Measurements from ENCODE around the gene TCP11.

The TCP11 gene

DNA sequence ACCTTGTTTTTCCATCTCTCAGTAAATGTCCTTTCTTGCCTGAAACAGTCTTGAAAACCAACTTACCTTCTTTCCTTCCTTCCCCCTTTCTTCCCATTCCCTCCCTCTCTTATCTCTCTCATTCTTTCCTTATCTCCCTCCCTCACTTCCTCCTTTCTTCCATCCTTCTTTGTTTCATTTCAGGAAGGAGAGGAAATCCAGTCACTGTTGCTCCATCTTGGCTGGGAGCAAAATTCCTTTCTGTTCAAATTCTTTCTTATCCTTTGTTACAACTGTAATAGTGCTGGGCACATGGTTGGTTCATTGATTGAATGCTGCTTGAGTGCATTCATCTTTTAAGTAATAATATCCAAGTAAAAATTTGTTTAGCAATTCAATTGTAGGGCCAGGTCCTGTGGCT lies 17.4 kb upstream of the TCP11 start:
- Histone ChIP-seq H3K9me3 (ENCODE audit: insufficient read depth, low read depth, low read length) (no peaks in the 10 kb centered on the region), H3K4me3 (ENCODE audit: low read length) (no peak overlapping the region), H3K4me1 (ENCODE audit: insufficient read depth, low read length) (no peaks in the 10 kb centered on the region), H3K27ac (ENCODE audit: low read length) (no peak overlapping the region), H3K36me3 (ENCODE audit: insufficient read depth, low read depth, low read length) (no peaks in the 10 kb centered on the region), H3K27me3 (ENCODE audit: insufficient read depth, low read length) (no peaks in the 10 kb centered on the region; the same call in 1 of the 2 replicates), H3K9ac (ENCODE audit: low read depth, low read length) (no peak overlapping the region)

DNA sequence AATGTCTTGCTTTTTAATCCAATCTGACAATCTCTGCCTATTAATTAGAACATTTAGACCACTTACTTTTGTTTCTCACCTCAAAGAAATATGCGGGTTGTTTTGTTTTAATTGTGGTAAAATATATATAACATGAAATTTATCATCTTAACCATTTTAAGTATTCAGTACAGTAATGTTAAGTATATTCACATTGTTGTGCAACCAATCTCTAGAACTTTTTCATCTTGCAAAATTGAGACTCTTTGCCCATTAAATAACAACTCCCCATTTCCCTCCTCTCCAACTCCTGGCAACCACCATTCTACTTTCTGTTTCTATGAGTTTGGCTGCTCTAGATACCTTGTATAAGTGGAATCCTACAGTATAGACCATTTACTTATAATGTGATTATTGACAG lies 13.8 kb upstream of the TCP11 start:
- H3K27ac ChIP-seq (ENCODE audit: low read length), result no peak overlapping the region
- no peak overlapping the region for H3K4me3 ChIP-seq (ENCODE audit: low read length)
- no peaks in the 10 kb centered on the region; the same call in 1 of the 2 replicates for H3K27me3 ChIP-seq (ENCODE audit: insufficient read depth, low read length)
- no peaks in the 10 kb centered on the region for H3K36me3 ChIP-seq (ENCODE audit: insufficient read depth, low read depth, low read length)
- no peak overlapping the region for H3K9ac ChIP-seq (ENCODE audit: low read depth, low read length)
- H3K9me3 ChIP-seq (ENCODE audit: insufficient read depth, low read depth, low read length), result no peaks in the 10 kb centered on the region
- no peaks in the 10 kb centered on the region for H3K4me1 ChIP-seq (ENCODE audit: insufficient read depth, low read length)

DNA sequence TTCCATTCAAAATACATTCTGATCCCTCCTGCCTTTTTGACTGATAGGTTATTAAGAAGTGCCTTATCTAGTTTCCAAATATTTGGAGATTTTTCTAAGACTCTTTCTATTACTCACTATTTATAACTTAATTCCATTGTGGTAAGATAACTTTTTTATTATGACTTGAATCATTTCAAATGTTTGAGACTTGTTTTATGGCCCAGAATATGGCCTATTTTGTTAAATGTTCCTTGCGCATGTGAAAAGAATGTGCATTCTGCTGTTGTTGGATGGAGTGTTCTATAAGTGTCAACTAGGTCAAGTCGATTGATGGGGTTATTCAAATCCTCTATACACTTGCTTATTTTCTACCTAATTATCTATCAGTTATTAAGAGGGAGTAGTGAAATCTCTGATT lies 13.1 kb upstream of the TCP11 start:
- Histone ChIP-seq H3K36me3 (ENCODE audit: insufficient read depth, low read depth, low read length) (no peaks in the 10 kb centered on the region), H3K9ac (ENCODE audit: low read depth, low read length) (no peak overlapping the region), H3K4me1 (ENCODE audit: insufficient read depth, low read length) (no peaks in the 10 kb centered on the region; the same call in 1 of the 2 replicates), H3K27me3 (ENCODE audit: insufficient read depth, low read length) (peaks cover 3% of the 10 kb centered on the region; the same call in 1 of the 2 replicates), H3K27ac (ENCODE audit: low read length) (no peak overlapping the region), H3K4me3 (ENCODE audit: low read length) (no peak overlapping the region), H3K9me3 (ENCODE audit: insufficient read depth, low read depth, low read length) (no peaks in the 10 kb centered on the region)

DNA sequence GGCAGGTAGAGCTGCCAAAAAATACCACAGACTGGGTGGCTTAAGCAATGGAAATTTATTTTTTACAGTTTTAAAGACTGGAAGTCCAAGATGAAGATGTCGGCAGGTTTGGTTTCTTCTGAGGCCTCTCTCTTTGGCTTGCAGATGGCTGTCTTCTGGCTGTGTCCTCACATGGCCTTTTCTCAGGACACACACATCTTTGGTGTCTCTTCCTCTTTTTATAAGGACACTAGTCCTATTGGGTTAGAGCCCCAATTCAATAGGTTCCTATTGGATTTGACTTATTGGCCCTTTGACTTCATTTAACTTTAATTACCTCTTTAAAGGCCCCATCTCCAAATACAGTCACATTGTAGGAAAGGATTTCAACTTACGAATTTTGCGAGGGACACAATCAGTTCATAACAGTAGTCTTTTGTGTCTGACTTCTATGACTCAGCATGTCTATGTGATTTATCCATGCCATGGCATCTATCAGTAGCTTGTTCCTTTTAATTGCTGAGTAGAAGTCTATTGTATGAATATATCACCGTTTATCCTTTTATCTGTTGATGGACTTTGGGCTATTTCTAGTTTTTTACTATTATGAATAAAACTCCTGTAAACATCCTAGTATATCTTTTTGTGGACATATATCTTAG lies 11.0 kb upstream of the TCP11 start:
- Histone ChIP-seq H3K4me3 (ENCODE audit: low read length) (no peak overlapping the region), H3K4me1 (ENCODE audit: insufficient read depth, low read length) (peaks cover 16% of the 10 kb centered on the region), H3K27ac (ENCODE audit: low read length) (no peak overlapping the region), H3K9me3 (ENCODE audit: insufficient read depth, low read depth, low read length) (no peaks in the 10 kb centered on the region), H3K27me3 (ENCODE audit: insufficient read depth, low read length) (peaks cover 16% of the 10 kb centered on the region), H3K36me3 (ENCODE audit: insufficient read depth, low read depth, low read length) (no peaks in the 10 kb centered on the region), H3K9ac (ENCODE audit: low read depth, low read length) (no peak overlapping the region)

DNA sequence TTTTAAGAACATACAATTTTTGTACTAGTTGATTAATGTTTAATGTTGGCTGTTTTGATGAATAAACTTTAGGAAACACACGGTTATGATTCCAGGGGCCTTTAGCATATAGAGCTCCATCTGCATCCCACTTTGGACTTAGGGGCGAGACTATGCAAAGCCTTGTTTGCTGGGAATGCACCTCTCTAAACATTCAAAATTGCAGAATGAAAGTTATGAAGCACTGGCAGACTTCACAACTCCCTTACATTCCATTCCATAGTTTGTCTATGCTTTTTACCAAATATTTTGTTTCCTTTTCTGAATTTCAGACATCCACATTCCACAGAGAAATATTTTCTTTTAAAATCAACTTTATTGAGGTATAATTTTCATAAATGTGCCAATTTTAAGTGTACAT lies 10.3 kb upstream of the TCP11 start:
- H3K27ac ChIP-seq (ENCODE audit: low read length), result no peak overlapping the region
- H3K36me3 ChIP-seq (ENCODE audit: insufficient read depth, low read depth, low read length), result no peaks in the 10 kb centered on the region
- peaks cover 23% of the 10 kb centered on the region for H3K27me3 ChIP-seq (ENCODE audit: insufficient read depth, low read length)
- H3K4me3 ChIP-seq (ENCODE audit: low read length), result no peak overlapping the region
- H3K9me3 ChIP-seq (ENCODE audit: insufficient read depth, low read depth, low read length), result no peaks in the 10 kb centered on the region
- H3K4me1 ChIP-seq (ENCODE audit: insufficient read depth, low read length), result peaks cover 20% of the 10 kb centered on the region
- no peak overlapping the region for H3K9ac ChIP-seq (ENCODE audit: low read depth, low read length)

DNA sequence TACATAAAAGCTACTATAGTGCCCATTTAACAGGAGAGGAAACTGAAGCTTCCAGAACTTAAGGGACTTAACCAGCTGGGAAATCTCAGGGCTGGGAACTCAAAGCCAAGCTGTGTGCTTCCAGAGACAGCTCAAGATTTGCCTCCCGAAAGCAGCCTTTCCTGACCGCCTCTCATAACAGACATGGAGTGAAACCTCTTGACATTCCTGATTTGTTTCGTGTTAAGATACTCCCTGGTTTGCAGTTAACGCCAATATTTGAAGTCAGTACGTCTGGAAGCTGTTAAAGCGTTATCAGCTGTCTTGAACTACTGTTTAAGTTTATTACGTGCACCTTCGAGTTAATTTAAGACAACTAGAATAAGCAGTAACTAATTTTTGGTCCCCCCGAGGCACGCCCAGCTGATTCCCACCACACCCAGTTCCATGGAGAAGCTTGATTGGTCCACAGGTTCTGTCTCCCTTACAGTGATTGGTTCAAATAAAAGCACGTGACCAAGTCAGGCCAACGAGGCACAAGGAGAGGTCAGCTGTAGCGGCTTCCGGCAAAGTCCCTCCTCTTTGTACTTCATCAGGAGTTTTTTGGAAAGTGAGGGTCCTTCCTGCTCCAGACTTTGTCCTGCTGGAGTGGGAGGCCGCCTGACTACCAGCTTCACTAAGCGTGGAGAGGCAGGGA lies 8.9 kb upstream of the TCP11 start:
- Histone ChIP-seq H3K9ac (ENCODE audit: low read depth, low read length) (no peak overlapping the region), H3K4me1 (ENCODE audit: insufficient read depth, low read length) (peaks cover 20% of the 10 kb centered on the region), H3K27me3 (ENCODE audit: insufficient read depth, low read length) (peaks cover 24% of the 10 kb centered on the region), H3K27ac (ENCODE audit: low read length) (no peak overlapping the region), H3K36me3 (ENCODE audit: insufficient read depth, low read depth, low read length) (no peaks in the 10 kb centered on the region), H3K4me3 (ENCODE audit: low read length) (no peak overlapping the region), H3K9me3 (ENCODE audit: insufficient read depth, low read depth, low read length) (no peaks in the 10 kb centered on the region)

DNA sequence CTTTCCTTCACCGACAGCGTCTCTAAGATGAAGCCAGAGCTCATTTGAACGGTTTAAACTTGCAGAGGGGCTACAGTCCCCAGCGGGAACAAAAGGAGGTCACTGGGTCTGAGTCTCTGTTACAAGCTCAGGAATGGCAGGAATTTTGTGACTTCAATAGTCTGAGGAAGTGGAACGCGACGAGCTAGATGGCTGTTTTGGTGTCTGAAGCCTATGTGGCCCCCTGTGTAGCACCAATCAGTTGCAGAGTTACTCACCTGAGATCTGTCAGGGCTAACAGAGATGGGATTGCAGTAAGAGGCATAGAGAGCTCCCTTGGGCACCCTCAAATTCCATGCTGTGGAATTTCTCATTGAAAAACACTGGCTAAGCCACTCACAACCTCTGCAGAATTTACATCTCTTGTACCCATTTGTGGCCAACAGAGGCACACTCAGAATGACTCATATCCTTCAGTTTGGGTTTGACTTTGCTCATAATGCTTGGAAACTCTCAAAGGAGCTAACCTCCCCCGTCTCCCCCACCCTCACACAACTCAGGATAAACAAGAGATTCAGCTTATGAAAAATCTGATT lies 7.1 kb upstream of the TCP11 start:
- H3K4me1 ChIP-seq (ENCODE audit: insufficient read depth, low read length), result peaks cover 20% of the 10 kb centered on the region
- H3K9me3 ChIP-seq (ENCODE audit: insufficient read depth, low read depth, low read length), result no peaks in the 10 kb centered on the region
- H3K27me3 ChIP-seq (ENCODE audit: insufficient read depth, low read length), result peaks cover 24% of the 10 kb centered on the region
- H3K36me3 ChIP-seq (ENCODE audit: insufficient read depth, low read depth, low read length), result no peaks in the 10 kb centered on the region
- no peak overlapping the region for H3K27ac ChIP-seq (ENCODE audit: low read length)
- no peak overlapping the region for H3K9ac ChIP-seq (ENCODE audit: low read depth, low read length)
- peak overlapping the region; percentile 36; the same call in 1 of the 2 replicates for H3K4me3 ChIP-seq (ENCODE audit: low read length)

DNA sequence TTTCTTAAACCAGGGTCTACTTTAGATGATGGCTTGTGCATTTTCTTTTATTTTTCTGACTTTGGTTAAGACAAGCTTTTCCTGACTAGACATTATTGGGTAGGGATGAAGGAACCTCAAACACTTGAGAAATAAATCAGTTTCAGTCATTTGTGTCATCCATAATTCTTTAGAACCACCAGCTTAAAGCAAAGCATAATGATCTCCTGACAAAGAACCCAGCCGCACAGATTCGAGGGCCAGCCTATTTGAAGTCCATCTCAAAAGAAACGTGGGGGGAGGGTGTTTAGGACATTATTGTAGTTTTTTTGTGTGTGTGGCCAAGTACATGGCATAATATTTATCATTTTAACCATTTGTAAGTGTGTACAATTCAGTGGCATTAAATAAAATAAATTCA lies 6.3 kb upstream of the TCP11 start:
- no peaks in the 10 kb centered on the region for H3K36me3 ChIP-seq (ENCODE audit: insufficient read depth, low read depth, low read length)
- H3K4me1 ChIP-seq (ENCODE audit: insufficient read depth, low read length), result peaks cover 24% of the 10 kb centered on the region
- peaks cover 24% of the 10 kb centered on the region for H3K27me3 ChIP-seq (ENCODE audit: insufficient read depth, low read length)
- H3K9me3 ChIP-seq (ENCODE audit: insufficient read depth, low read depth, low read length), result no peaks in the 10 kb centered on the region
- no peak overlapping the region for H3K27ac ChIP-seq (ENCODE audit: low read length)
- peak overlapping the region; percentile 12; the same call in 1 of the 2 replicates for H3K9ac ChIP-seq (ENCODE audit: low read depth, low read length)
- peak overlapping the region; percentile 36; the same call in 1 of the 2 replicates for H3K4me3 ChIP-seq (ENCODE audit: low read length)

DNA sequence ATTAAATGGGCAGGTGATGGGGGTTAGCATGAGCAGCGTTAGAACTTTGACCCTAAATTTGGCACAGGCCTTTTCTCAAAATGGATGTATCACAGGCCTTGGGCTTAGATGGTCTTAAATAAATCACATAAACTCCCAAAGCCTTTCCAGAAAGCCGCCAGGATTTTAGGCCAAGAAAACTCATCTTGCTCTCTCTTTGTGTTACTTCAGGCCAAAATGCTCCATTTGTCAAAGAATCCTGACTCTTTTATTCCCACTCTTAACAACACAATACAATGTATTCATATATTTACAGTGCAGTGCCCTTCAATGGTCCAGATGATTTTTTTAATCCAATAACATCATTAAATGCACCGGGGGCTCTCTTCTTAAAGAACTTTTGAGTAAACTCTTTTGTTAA lies 5.9 kb upstream of the TCP11 start:
- H3K27ac ChIP-seq (ENCODE audit: low read length), result no peak overlapping the region
- no peak overlapping the region for H3K4me3 ChIP-seq (ENCODE audit: low read length)
- H3K9me3 ChIP-seq (ENCODE audit: insufficient read depth, low read depth, low read length), result no peaks in the 10 kb centered on the region
- H3K36me3 ChIP-seq (ENCODE audit: insufficient read depth, low read depth, low read length), result no peaks in the 10 kb centered on the region
- H3K4me1 ChIP-seq (ENCODE audit: insufficient read depth, low read length), result peaks cover 24% of the 10 kb centered on the region
- no peak overlapping the region for H3K9ac ChIP-seq (ENCODE audit: low read depth, low read length)
- peaks cover 24% of the 10 kb centered on the region for H3K27me3 ChIP-seq (ENCODE audit: insufficient read depth, low read length)

DNA sequence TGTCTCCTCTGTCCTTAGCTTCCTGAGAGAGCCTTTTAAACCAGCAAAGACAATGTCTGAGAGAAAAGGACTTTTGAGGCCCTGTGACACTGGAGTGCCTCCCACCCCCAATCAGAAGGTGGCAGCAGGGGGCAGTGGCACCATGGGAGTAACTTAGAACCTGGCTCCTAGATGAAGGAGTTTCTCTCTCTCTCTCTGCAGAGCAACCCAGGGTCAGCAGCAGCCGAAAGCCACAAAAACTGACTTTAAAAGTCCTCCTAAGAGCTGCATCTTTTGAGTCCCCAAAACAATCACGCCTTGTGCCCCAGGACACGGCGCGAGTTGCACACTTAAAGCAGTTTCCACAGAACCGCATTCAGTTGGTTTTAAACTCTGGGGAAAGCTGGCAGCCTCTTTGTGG lies 5.3 kb upstream of the TCP11 start:
- Histone ChIP-seq H3K9me3 (ENCODE audit: insufficient read depth, low read depth, low read length) (no peaks in the 10 kb centered on the region), H3K27ac (ENCODE audit: low read length) (no peak overlapping the region), H3K27me3 (ENCODE audit: insufficient read depth, low read length) (peaks cover 24% of the 10 kb centered on the region), H3K9ac (ENCODE audit: low read depth, low read length) (no peak overlapping the region), H3K36me3 (ENCODE audit: insufficient read depth, low read depth, low read length) (no peaks in the 10 kb centered on the region), H3K4me3 (ENCODE audit: low read length) (no peak overlapping the region), H3K4me1 (ENCODE audit: insufficient read depth, low read length) (peaks cover 24% of the 10 kb centered on the region)

DNA sequence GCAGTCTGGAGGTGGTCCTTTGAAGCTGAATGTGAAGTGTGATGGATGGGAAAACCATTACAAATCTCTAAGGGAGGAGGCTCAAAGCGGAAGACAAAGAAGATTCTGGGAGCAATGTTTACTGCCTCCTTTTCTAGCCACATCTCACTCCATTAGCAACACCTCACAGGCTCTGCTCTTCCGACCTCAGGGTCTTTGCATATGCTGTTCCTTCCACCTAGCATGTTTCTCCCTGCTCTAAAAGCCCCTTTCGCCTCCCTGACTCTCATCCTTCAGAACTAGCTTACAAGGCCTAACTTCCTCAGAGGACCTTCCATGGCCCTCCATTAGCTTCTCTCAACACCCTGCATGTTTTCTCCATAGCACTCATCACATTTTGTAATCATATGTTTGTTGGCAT lies 4.6 kb upstream of the TCP11 start:
- Histone ChIP-seq H3K36me3 (ENCODE audit: insufficient read depth, low read depth, low read length) (no peaks in the 10 kb centered on the region), H3K4me1 (ENCODE audit: insufficient read depth, low read length) (peaks cover 24% of the 10 kb centered on the region), H3K4me3 (ENCODE audit: low read length) (no peak overlapping the region), H3K27me3 (ENCODE audit: insufficient read depth, low read length) (peaks cover 24% of the 10 kb centered on the region), H3K27ac (ENCODE audit: low read length) (no peak overlapping the region), H3K9me3 (ENCODE audit: insufficient read depth, low read depth, low read length) (no peaks in the 10 kb centered on the region), H3K9ac (ENCODE audit: low read depth, low read length) (no peak overlapping the region)

All from iPS-20b (cell line).